AG10803 (cell line): Measurements from ENCODE around the gene NPPA.
"Not testable (repeated sequence)": the region's sequence is repeated elsewhere in the genome, so short reads cannot be mapped to it uniquely, and the experiment has no call there.

Source experiments
- DNase-seq: peaks from one replicate; pipeline ENCODE4 v3.0.0; 2010; ENCODE audit warnings: low read depth
- H3K4me3 ChIP-seq: 2 replicates; pipeline ENCODE4 v1.5.1; 2011; ENCODE audit warnings: mild to moderate bottlenecking, low read length, control low read depth
- TF ChIP-seq, protein P1 (sequence below): conservative IDR thresholded peaks from 2 replicates; pipeline ENCODE4 v1.5.1; 2011; ENCODE audit warnings: mild to moderate bottlenecking, low read length, control low read depth, inconsistent platforms

Gene NPPA

DNA sequence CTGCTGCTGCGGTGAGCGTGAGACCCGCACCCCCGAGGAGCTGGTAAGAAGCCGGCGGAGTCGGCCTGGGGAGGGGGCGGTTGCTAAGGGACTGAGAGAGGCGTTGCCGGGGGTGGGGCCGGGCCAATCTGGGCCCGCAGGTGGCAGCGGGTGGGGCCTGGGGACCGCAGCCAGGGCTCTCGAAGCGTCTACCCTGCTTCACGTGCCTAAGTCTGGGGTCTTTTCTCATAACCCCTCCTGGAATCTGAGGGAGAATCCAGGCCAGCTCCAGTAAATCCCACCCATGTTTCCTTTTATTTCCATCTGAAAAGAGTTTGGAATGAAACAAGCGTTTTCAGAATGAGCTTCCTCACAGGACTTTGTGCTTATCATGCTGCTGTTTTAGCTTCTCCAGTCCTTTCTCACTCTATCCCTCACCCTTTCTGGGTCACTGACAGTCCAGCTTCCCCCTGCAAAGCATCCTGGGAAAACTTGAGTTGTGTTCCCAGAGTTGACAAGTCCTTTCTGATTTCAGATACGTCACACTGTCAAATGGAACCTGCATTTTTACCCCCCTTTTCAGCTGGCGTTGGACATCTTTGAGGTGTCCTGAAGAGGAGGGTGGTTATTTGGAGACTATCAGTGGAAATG, 41.2 kb downstream of the NPPA start:
- H3K4me3 ChIP-seq = peak overlapping the region; percentile 93
- TF ChIP-seq, protein P1, sequence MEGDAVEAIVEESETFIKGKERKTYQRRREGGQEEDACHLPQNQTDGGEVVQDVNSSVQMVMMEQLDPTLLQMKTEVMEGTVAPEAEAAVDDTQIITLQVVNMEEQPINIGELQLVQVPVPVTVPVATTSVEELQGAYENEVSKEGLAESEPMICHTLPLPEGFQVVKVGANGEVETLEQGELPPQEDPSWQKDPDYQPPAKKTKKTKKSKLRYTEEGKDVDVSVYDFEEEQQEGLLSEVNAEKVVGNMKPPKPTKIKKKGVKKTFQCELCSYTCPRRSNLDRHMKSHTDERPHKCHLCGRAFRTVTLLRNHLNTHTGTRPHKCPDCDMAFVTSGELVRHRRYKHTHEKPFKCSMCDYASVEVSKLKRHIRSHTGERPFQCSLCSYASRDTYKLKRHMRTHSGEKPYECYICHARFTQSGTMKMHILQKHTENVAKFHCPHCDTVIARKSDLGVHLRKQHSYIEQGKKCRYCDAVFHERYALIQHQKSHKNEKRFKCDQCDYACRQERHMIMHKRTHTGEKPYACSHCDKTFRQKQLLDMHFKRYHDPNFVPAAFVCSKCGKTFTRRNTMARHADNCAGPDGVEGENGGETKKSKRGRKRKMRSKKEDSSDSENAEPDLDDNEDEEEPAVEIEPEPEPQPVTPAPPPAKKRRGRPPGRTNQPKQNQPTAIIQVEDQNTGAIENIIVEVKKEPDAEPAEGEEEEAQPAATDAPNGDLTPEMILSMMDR = no peak
- peak; percentile 57 for DNase-seq

DNA sequence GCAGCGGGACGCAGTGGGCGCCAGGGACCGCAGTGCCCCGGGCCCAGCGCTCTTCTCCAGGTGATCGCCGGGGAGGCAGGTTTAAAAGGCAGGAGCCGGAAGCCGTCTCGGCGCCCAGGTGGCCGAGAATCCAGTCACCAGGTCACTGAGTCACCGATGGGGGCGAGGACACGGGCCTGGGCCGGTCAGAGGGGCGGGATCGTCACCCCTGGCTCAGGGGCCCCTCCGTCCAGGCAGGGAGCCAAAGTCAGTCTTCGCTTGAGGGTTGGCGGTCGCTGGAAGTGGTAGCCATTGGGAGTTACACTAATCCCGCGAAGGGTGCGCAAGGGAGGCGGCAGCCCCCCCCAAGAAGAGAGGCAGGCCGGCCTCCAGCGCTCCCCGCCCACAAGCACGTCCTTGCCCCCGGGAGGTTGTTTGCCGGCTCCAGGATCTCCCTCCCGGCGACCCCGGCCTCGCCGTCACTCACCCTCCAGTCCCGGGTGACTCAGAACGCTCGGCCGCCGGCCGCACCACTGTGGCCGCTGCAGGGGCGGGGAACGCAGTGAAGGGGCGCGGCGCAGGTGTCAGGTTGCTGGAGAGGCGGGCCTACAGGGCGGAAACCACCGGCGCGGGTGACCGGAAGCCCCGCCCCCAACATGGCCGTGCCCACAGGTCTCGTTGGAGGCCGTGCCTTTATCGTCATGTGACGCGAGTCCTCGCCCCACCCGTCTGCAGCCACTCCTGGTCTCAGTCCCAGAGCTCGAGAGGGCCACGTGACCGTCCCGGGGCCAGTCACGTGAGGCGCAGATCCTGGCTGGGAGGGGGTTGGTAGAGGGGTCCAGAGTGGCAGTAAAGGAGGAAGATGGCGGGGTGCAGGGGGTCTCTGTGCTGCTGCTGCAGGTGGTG, 41.9 kb downstream of the NPPA start, which contains the start of the genes CLCN6 and MTHFR:
CLCN6 (plus strand) TSS at position 770 of the 885 bp plus-strand sequence; CDS start at position 842, 72 bp downstream.
MTHFR (minus strand) TSS at position 543 of the 885 bp plus-strand sequence. CDS start 2,848 bp downstream, outside the sequence.
- DNase-seq = peak; percentile 99
- TF ChIP-seq, protein P1 = no peak
- peak within 1 kb of the TSS; percentile 93 for H3K4me3 ChIP-seq

DNA sequence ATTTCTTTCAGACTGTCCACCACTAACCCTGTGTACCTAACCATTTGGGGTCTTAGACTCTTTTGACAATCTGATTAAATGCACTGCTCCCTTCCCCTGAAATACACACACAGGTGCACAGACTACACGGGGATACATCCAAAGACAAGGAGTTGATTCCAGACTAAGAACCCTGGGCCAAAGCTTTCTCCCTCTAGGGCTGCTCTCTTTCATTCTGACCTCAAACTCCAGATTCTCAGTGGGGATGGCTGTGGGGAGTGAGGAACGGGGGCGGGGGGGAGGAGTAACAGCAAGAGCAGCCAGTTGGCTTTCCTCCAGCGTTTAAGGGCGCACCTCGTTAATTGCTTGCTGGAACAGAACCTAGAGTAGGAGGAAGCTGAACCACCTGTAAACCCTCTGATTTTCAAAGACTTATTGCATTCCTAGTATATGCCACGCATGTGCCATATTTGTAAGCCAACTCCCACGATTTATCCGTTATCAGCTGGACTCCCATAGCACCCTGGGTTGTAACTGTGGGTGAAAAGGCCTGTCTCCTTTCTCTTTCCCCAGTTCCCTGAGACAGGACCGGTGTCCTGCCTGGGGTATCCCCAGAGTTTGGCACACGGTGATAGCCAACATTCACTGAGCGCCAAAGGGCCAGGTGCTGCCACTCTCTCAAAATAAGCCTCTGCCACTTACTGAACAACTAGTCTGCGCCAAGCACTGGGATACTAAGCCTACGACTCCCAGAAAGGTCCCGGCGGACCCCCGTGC, 42.7 kb downstream of the NPPA start:
- H3K4me3 ChIP-seq = peak overlapping the region; percentile 93
- TF ChIP-seq, protein P1 = no peak
- peak; percentile 31 for DNase-seq

DNA sequence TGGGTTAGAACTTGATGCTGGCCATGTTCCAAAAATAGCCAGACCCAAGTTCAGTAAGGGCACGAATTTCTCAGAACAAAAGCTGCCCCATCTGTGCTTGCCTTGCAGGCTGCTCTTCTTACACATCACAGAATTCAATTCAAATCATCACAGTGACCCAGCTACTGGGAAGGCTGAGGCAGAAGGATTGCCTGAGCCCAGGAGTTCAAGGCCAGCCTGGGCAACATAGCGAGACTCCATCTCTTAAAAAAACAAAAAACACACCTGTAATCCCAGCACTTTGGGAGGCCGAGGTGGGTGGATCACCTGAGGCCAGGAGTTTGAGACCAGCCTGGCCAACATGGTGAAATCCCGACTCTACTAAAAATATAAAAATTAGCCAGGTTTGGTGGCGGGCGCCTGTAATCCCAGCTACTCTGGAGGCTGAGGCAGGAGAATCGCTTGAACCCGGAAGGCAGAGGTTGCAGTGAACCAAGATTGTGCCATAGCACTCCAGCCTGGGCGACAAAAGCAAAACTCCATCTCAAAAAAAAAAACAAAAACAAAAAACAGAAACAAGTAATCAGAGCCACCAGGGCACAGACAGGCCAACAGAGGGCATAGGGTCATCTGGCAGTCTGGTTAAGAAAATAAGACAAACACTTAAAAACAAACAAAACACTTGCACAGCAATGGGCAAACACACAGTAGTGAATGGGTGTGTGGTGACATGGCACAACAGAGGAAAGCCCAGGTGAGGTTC, 43.5 kb downstream of the NPPA start:
- H3K4me3 ChIP-seq = peak overlapping the region; percentile 93
- not testable (repeated sequence) for DNase-seq

DNA sequence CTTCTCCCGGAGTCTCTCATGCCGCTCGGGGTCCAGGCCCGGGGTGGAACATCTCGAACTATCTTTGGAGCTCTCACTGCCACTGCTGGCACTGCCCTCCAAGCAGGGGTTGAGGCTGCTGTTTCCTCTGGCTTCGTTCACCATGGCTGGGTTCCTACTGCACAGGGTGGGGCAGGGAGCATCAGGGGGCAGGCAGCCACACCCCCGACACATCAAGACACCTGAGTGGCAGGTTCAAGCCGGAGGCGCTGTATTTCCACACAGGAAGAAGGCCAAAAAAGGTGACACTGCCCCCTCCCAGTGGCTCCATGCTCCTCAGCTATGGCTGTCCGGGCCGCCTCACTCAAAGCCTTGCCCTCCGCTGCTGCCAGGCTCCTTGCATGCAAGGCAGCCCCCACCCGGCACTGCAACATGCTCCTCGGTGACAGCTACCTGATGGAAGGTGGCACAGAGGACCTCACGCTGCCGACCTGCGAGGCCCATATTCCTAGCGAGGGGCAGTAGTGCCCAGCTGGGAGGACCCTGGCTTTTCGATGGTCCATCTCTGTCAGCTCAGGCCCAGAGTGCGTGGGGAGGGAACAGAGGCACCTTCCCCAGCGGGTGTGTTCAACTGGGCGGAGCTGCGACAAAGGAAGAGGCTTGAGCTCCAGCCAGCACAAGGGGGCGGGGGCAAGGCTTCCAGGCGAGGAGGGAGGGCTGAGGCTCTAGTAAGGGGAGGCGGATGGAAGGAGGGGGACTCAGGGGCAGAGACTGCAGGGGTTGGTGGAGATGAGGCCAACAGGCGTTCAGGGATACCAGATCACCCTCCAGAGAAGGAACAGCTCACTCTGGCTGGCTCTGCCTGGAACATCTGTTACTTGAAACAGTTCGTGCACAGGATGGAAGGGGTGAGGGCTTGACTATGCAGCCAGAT, 44.4 kb downstream of the NPPA start:
- peak; percentile 96 for DNase-seq
- H3K4me3 ChIP-seq = peak overlapping the region; percentile 77
- TF ChIP-seq, protein P1 = 0 out of 2 replicates have a peak, but pooled peaks have one; percentile 8

DNA sequence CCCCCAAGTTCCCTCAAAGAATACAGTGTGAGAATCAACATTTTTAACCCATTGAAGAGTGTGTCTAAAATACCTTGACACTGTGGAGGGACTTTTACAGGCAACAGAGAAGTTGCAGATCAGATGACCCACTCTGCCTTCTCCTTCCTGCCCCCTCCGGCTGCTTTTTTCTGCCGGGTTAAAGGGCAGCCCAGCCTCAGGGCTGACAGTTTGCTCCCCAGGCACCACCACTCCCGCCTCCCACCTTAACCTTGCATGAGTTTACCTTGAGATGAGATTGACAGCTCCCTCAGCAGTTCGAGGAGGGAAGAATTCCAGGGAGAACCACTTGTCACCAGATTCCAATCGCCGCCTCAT, 45.0 kb downstream of the NPPA start:
- TF ChIP-seq, protein P1 = 0 out of 2 replicates have a peak, but pooled peaks have one; percentile 6
- H3K4me3 ChIP-seq = peak overlapping the region; percentile 77
- no peak for DNase-seq
